HepG2 (cell line): ENCODE results near the gene TPX2. TPM values are rescaled to one million over a fixed set of nuclear protein-coding genes. Genes with fewer than 3 reads are reported as not detected.

ENCODE experiments used
- AGO1 ChIP-seq: fragments of 200-400 bp; formaldehyde crosslinking; IDR thresholded peaks from 2 replicates; pipeline ENCODE4 v1.6.1; 2017; ENCODE audit warnings: mild to moderate bottlenecking, low read depth, low read length, moderate library complexity; ENCODE audit not compliant: poor library complexity, severe bottlenecking
- CBFB ChIP-seq: sonication (generic); formaldehyde crosslinking; IDR thresholded peaks from 2 replicates; pipeline ENCODE4 v1.4.0; 2020; ENCODE audit warnings: missing genetic modification reagents
- CENPT ChIP-seq: sonication (generic); formaldehyde crosslinking; IDR thresholded peaks from 2 replicates; pipeline ENCODE4 v1.8.0; 2022; ENCODE audit warnings: low read depth, mild to moderate bottlenecking, moderate library complexity, missing genetic modification reagents
- HOXA5 ChIP-seq: sonication (generic); formaldehyde crosslinking; IDR thresholded peaks from 2 replicates; pipeline ENCODE4 v1.4.0; 2020; ENCODE audit warnings: missing genetic modification reagents
- HOXD1 ChIP-seq: sonication (generic); formaldehyde crosslinking; IDR thresholded peaks from 2 replicates; pipeline ENCODE4 v1.5.0; 2020; ENCODE audit warnings: missing genetic modification reagents
- IRF2 ChIP-seq: IDR thresholded peaks from 2 replicates; pipeline ENCODE4 v1.6.1; 2018; ENCODE audit warnings: missing genetic modification reagents, missing compliant biosample characterization
- JARID2 ChIP-seq: sonication (generic); formaldehyde crosslinking; IDR thresholded peaks from 2 replicates; pipeline ENCODE4 v1.8.1; 2023; ENCODE audit warnings: missing genetic modification reagents, inconsistent platforms; ENCODE audit not compliant: insufficient replicate concordance
- PAXIP1 ChIP-seq: sonication (generic); formaldehyde crosslinking; conservative IDR thresholded peaks from 2 replicates; pipeline ENCODE4 v1.4.0; 2020; ENCODE audit warnings: mild to moderate bottlenecking, missing genetic modification reagents, moderate library complexity
- POLR2AphosphoS2 ChIP-seq: IDR thresholded peaks from 2 replicates; pipeline ENCODE4 v1.6.1; 2011; ENCODE audit warnings: low read depth, low read length, improper control_type of control experiment
- PPARG ChIP-seq: conservative IDR thresholded peaks from 2 replicates; pipeline ENCODE4 v1.6.1; 2016; ENCODE audit warnings: missing biosample characterization, missing genetic modification reagents
- PTBP1 ChIP-seq: fragments of 200-400 bp; formaldehyde crosslinking; IDR thresholded peaks from 2 replicates; pipeline ENCODE4 v1.6.1; 2018; ENCODE audit warnings: low read length, low read depth; ENCODE audit not compliant: poor library complexity, severe bottlenecking
- RARA ChIP-seq: IDR thresholded peaks from 2 replicates; pipeline ENCODE4 v1.6.1; 2016; ENCODE audit warnings: missing genetic modification reagents, missing compliant biosample characterization
- RFX1 ChIP-seq: fragments of 450-650 bp; IDR thresholded peaks from 2 replicates; pipeline ENCODE4 v1.6.1; 2017
- SMAD9 ChIP-seq: sonication (generic); formaldehyde crosslinking; IDR thresholded peaks from 2 replicates; pipeline ENCODE4 v1.5.1; 2020; ENCODE audit warnings: mild to moderate bottlenecking, missing genetic modification reagents
- SNAPC2 ChIP-seq: sonication (generic); formaldehyde crosslinking; IDR thresholded peaks from 2 replicates; pipeline ENCODE4 v1.8.1; 2022; ENCODE audit warnings: mild to moderate bottlenecking, missing genetic modification reagents
- TRIM24 ChIP-seq: sonication (generic); formaldehyde crosslinking; IDR thresholded peaks from 2 replicates; pipeline ENCODE4 v1.8.0; 2022; ENCODE audit warnings: mild to moderate bottlenecking, missing genetic modification reagents
- ZNF30 ChIP-seq: sonication (generic); formaldehyde crosslinking; IDR thresholded peaks from 2 replicates; pipeline ENCODE4 v1.5.0; 2020; ENCODE audit warnings: mild to moderate bottlenecking, missing genetic modification reagents
- ZNF317 ChIP-seq: sonication (generic); formaldehyde crosslinking; IDR thresholded peaks from 2 replicates; pipeline ENCODE4 v1.5.0; 2020; ENCODE audit warnings: mild to moderate bottlenecking, missing genetic modification reagents
- ZNF333 ChIP-seq: sonication (generic); formaldehyde crosslinking; IDR thresholded peaks from 2 replicates; pipeline ENCODE4 v1.4.0; 2020; ENCODE audit warnings: mild to moderate bottlenecking, missing genetic modification reagents, borderline replicate concordance
- ZNF569 ChIP-seq: sonication (generic); formaldehyde crosslinking; IDR thresholded peaks from 2 replicates; pipeline ENCODE4 v1.5.0; 2020; ENCODE audit warnings: mild to moderate bottlenecking, missing genetic modification reagents, moderate library complexity, borderline replicate concordance
- ZNF670 ChIP-seq: sonication (generic); formaldehyde crosslinking; IDR thresholded peaks from 2 replicates; pipeline ENCODE4 v1.8.0; 2022; ENCODE audit warnings: mild to moderate bottlenecking, missing genetic modification reagents, borderline replicate concordance
- ZNF674 ChIP-seq: sonication (generic); formaldehyde crosslinking; IDR thresholded peaks from 2 replicates; pipeline ENCODE4 v1.5.0; 2020; ENCODE audit warnings: low read depth, mild to moderate bottlenecking, missing genetic modification reagents
- ZNF703 ChIP-seq: sonication (generic); formaldehyde crosslinking; IDR thresholded peaks from 2 replicates; pipeline ENCODE4 v1.5.1; 2020; ENCODE audit warnings: missing genetic modification reagents, mild to moderate bottlenecking, moderate library complexity, borderline replicate concordance
- ZNF83 ChIP-seq: sonication (generic); formaldehyde crosslinking; IDR thresholded peaks from 2 replicates; pipeline ENCODE4 v1.4.0; 2020; ENCODE audit warnings: missing genetic modification reagents, mild to moderate bottlenecking, borderline replicate concordance
- ZSCAN21 ChIP-seq: sonication (generic); formaldehyde crosslinking; IDR thresholded peaks from 2 replicates; pipeline ENCODE4 v1.8.0; 2022; ENCODE audit warnings: mild to moderate bottlenecking, missing genetic modification reagents, moderate library complexity, borderline replicate concordance
- ZSCAN5A ChIP-seq: sonication (generic); formaldehyde crosslinking; IDR thresholded peaks from 2 replicates; pipeline ENCODE4 v1.8.0; 2022; ENCODE audit warnings: mild to moderate bottlenecking, missing genetic modification reagents, borderline replicate concordance
- polyA plus RNA-seq, 8 experiments: library from polyadenylated mRNA; depleted of rRNA in 3 of 8; stranded (reverse) in 7 of 8; unstranded in 1 of 8; fragments of >200 nt; fragmentation: Illumina TruSeq in 4 of 8; extraction: Trizol in 4 of 8; gene quantifications; 2 replicates each; pipeline versions ENCODE4 v1.2.1 to v1.2.3, GENCODE V29; 2011 to 2016; ENCODE audit warnings: low read depth in 4 of 8, missing spikeins in 1 of 8, mixed read lengths in 1 of 8; ENCODE audit not compliant: insufficient read depth in 1 of 8
- total RNA-seq, 5 experiments: library from RNA; depleted of rRNA; stranded (reverse); fragments of >200 nt; fragmentation: Illumina TruSeq; extraction: Trizol; gene quantifications; 2 replicates each; pipeline ENCODE4 v1.2.3, GENCODE V29; 2016; ENCODE audit warnings: low read depth in 1 of 5

The TPX2 gene
- total and polyA plus RNA-seq, 2 of the 13 experiments (the other 11 are each of a cell fraction or from before 2014, with no cell fraction given), result 34.3 to 124 TPM

- peak; percentile 100 for TF ChIP-seq PAXIP1 (CRISPR knock-in tag)
- TF ChIP-seq HOXD1 (CRISPR knock-in tag), result peak; percentile 99
- TF ChIP-seq AGO1, result no peak
- TF ChIP-seq RFX1, result no peak
- peak; percentile 97 for TF ChIP-seq SNAPC2
- no peak; the same call in 1 of the 2 replicates for TF ChIP-seq POLR2AphosphoS2
- peak; percentile 54; the same call in 1 of the 2 replicates for TF ChIP-seq SMAD9
- peak; percentile 72; the same call in 1 of the 2 replicates for TF ChIP-seq ZNF569 (CRISPR knock-in tag)
- TF ChIP-seq ZNF83 (CRISPR knock-in tag), result no peak
- TF ChIP-seq ZSCAN5A (CRISPR knock-in tag), result peak; percentile 84; the same call in 1 of the 2 replicates
- TF ChIP-seq JARID2, result peak; percentile 95
- peak; percentile 92 for TF ChIP-seq ZNF317 (CRISPR knock-in tag)
- TF ChIP-seq CENPT (CRISPR knock-in tag), result no peak
- TF ChIP-seq PTBP1, result no peak
- TF ChIP-seq IRF2, result peak; percentile 99
- peak; percentile 97 for TF ChIP-seq HOXA5 (CRISPR knock-in tag)
- TF ChIP-seq TRIM24 (CRISPR knock-in tag), result peak; percentile 93
- TF ChIP-seq ZNF670, result peak; percentile 97
- TF ChIP-seq ZNF333 (CRISPR knock-in tag), result no peak
- peak; percentile 99 for TF ChIP-seq RARA (CRISPR knock-in tag)
- TF ChIP-seq CBFB, result peak; percentile 96
- peak; percentile 96 for TF ChIP-seq ZNF703 (CRISPR knock-in tag)
- TF ChIP-seq PPARG, result peak; percentile 97
- TF ChIP-seq ZNF674 (CRISPR knock-in tag), result no peak
- TF ChIP-seq ZSCAN21, result peak; percentile 97
- no peak for TF ChIP-seq ZNF30 (CRISPR knock-in tag)
Observed at GRCh38 chr20:31704225-31705119, 34.6 kb upstream of the TPX2 start (continued).
